Measurements from ENCODE around the gene PRKRIP1. TPM values are rescaled to one million over a fixed set of nuclear protein-coding genes. Genes with fewer than 3 reads are reported as not detected.
"Not testable (repeated sequence)": the region's sequence is repeated elsewhere in the genome, so short reads cannot be mapped to it uniquely, and the experiment has no call there.

PRKRIP1 gene
- total RNA-seq, 1 experiment from 2014 or later = 38.8 TPM

- H3K4ac ChIP-seq (ENCODE audit: low read depth, low read length) = no peak overlapping the region
- H3K23me2 ChIP-seq (ENCODE audit: insufficient read length, low read depth, low read length, poor library complexity, severe bottlenecking) = no peaks in the 10 kb centered on the region
- no peaks in the 10 kb centered on the region for H4K20me1 ChIP-seq (ENCODE audit: control insufficient read depth, insufficient read depth, insufficient read length)
- H4K91ac ChIP-seq (ENCODE audit: insufficient read length, low read depth, low read length) = no peak overlapping the region
- no peak overlapping the region for H3K4me2 ChIP-seq (ENCODE audit: insufficient read depth, insufficient read length, low read length)
- H3K14ac ChIP-seq (ENCODE audit: insufficient read depth, low read length) = no peak overlapping the region
- H2BK5ac ChIP-seq (ENCODE audit: insufficient read length, low read length) = no peak overlapping the region
- H3K79me2 ChIP-seq (ENCODE audit: insufficient read depth, low read length) = no peaks in the 10 kb centered on the region
- H2BK12ac ChIP-seq (ENCODE audit: insufficient read length, low read depth, low read length) = no peak overlapping the region
- no peak overlapping the region for H3K56ac ChIP-seq (ENCODE audit: insufficient read length, low read depth, low read length)
- Mint-ChIP-seq H3K27me3 (ENCODE audit: low read depth) (no peaks in the 10 kb centered on the region), H3K36me3 (ENCODE audit: insufficient read depth in 1 of 3, low read depth in 3 of 3) (peaks cover 55 to 92% (median 80%) of the 10 kb centered on the region in 3 experiments), H3K4me3 (no peak overlapping the region), H3K4me1 (no peaks in the 10 kb centered on the region), H3K9me3 (peaks cover 7 to 13% of the 10 kb centered on the region in 2 experiments), H3K27ac (no peak overlapping the region)
- peaks cover 3% of the 10 kb centered on the region for H3K79me1 ChIP-seq (ENCODE audit: insufficient read depth, low read depth, low read length, poor library complexity, severe bottlenecking)
- no peaks in the 10 kb centered on the region for H3K27me3 ChIP-seq (ENCODE audit: insufficient read depth, low read length)
- no peak overlapping the region for H3K27ac ChIP-seq (ENCODE audit: insufficient read length, low read depth, low read length)
- no peaks in the 10 kb centered on the region for H3K9me3 ChIP-seq (ENCODE audit: control insufficient read depth, low read depth, low read length)
- no peak overlapping the region for H2AFZ ChIP-seq (ENCODE audit: low read length)
- no peak overlapping the region for H2AK5ac ChIP-seq (ENCODE audit: insufficient read length, low read length)
- H2BK15ac ChIP-seq (ENCODE audit: low read depth, low read length) = no peak overlapping the region
- no peak overlapping the region for H3K18ac ChIP-seq (ENCODE audit: insufficient read length, low read depth, low read length)
- no peak overlapping the region for H2BK120ac ChIP-seq (ENCODE audit: low read depth, low read length, poor library complexity, severe bottlenecking)
- no CpG with 5 or more reads among the region's 6 CpGs for WGBS (ENCODE audit: extremely low coverage, insufficient read length, low lambda C conversion rate)
- no peak overlapping the region for H2BK20ac ChIP-seq (ENCODE audit: low read depth, low read length, poor library complexity, severe bottlenecking)
- no peaks in the 10 kb centered on the region for H3K4me1 ChIP-seq (ENCODE audit: insufficient read depth, low read length)
- H3K9ac ChIP-seq (ENCODE audit: extremely low read depth, insufficient read length, low read length) = no peak overlapping the region
- H4K5ac ChIP-seq (ENCODE audit: insufficient read length, low read depth, low read length) = no peak overlapping the region
- no peak for TF ChIP-seq CTCF (conservative IDR thresholded peaks at IDR 0.05)
- no peak for DNase-seq
- no peak overlapping the region for H3K23ac ChIP-seq (ENCODE audit: insufficient read length, low read depth, low read length)
- H3T11ph ChIP-seq (ENCODE audit: low read length) = no peak overlapping the region
- H4K8ac ChIP-seq (replicated peaks; ENCODE audit: insufficient read length, low read depth, low read length) = no peak overlapping the region
Measured at GRCh38 chr7:102407910-102408309, 11.7 kb downstream of the PRKRIP1 start.

DNA sequence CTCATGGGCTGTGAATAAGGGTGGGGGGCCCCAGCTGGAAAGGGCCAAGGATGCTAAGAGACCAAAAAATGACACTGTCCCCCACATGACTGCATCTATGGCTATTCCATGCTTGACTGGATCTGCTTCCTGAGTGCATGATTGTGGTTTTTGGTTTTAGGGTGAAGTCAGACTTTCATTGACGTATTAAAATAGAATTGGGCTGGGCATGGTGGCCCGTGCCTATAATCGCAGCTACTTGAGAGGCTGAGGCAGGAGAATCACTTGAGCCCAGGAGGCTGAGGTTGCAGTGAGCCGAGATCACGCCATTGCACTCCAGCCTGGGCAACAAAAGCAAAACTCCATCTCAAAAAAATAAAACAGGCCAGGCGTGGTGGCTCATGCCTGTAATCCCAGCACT is 12.4 kb downstream of the PRKRIP1 start:
- H3K56ac ChIP-seq (ENCODE audit: insufficient read length, low read depth, low read length); DNase-seq; H3K4me3 Mint-ChIP-seq; H3K23me2 ChIP-seq (ENCODE audit: insufficient read length, low read depth, low read length, poor library complexity, severe bottlenecking); H3K4me1 ChIP-seq (ENCODE audit: insufficient read depth, low read length); H4K5ac ChIP-seq (ENCODE audit: insufficient read length, low read depth, low read length); H3K79me1 ChIP-seq (ENCODE audit: insufficient read depth, low read depth, low read length, poor library complexity, severe bottlenecking); H3T11ph ChIP-seq (ENCODE audit: low read length); H3K27ac ChIP-seq (ENCODE audit: insufficient read length, low read depth, low read length); H3K23ac ChIP-seq (ENCODE audit: insufficient read length, low read depth, low read length); H2AFZ ChIP-seq (ENCODE audit: low read length); H4K8ac ChIP-seq (replicated peaks; ENCODE audit: insufficient read length, low read depth, low read length); H2AK5ac ChIP-seq (ENCODE audit: insufficient read length, low read length); H3K18ac ChIP-seq (ENCODE audit: insufficient read length, low read depth, low read length); H3K4ac ChIP-seq (ENCODE audit: low read depth, low read length); H3K27ac Mint-ChIP-seq; H2BK20ac ChIP-seq (ENCODE audit: low read depth, low read length, poor library complexity, severe bottlenecking); H3K9ac ChIP-seq (ENCODE audit: extremely low read depth, insufficient read length, low read length); H3K4me1 Mint-ChIP-seq; H2BK5ac ChIP-seq (ENCODE audit: insufficient read length, low read length); H4K91ac ChIP-seq (ENCODE audit: insufficient read length, low read depth, low read length); H2BK120ac ChIP-seq (ENCODE audit: low read depth, low read length, poor library complexity, severe bottlenecking); H3K27me3 Mint-ChIP-seq (ENCODE audit: low read depth); H2BK15ac ChIP-seq (ENCODE audit: low read depth, low read length); H4K20me1 ChIP-seq (ENCODE audit: control insufficient read depth, insufficient read depth, insufficient read length); H3K4me2 ChIP-seq (ENCODE audit: insufficient read depth, insufficient read length, low read length); H3K27me3 ChIP-seq (ENCODE audit: insufficient read depth, low read length); H3K9me3 ChIP-seq (ENCODE audit: control insufficient read depth, low read depth, low read length); H2BK12ac ChIP-seq (ENCODE audit: insufficient read length, low read depth, low read length); H3K79me2 ChIP-seq (ENCODE audit: insufficient read depth, low read length); H3K14ac ChIP-seq (ENCODE audit: insufficient read depth, low read length): not testable (repeated sequence)
- H3K36me3 Mint-ChIP-seq (ENCODE audit: insufficient read depth in 1 of 3, low read depth in 3 of 3) = peaks cover 52 to 90% (median 79%) of the 10 kb centered on the region in 3 experiments
- peaks cover 7 to 13% of the 10 kb centered on the region in 2 experiments for H3K9me3 Mint-ChIP-seq
- WGBS (ENCODE audit: extremely low coverage, insufficient read length, low lambda C conversion rate) = no CpG with 5 or more reads among the region's 6 CpGs

Measured in H9 (cell line).